Right ventricle myocardium inferior (tissue), 1 donor: ENCODE data around the gene OSTM1. TPM values are rescaled to one million over a fixed set of nuclear protein-coding genes. Genes with fewer than 3 reads are reported as not detected.
A peak's percentile ranks its signal among the peaks of the same experiment; 100 is the strongest.

Experiments
- ATAC-seq: fragments of 200-7000 bp; cut with Tn5 transposase; one replicate; pipeline ENCODE4 v1.9.1; 2020; ENCODE audit warnings: mild to moderate bottlenecking, moderate library complexity
- DNase-seq: peaks from one replicate; pipeline ENCODE4 v3.0.0; 2021; ENCODE audit errors: missing footprints
- intact Hi-C: fragments of 100-400 bp; cut with DNase I; formaldehyde crosslinking; loops from one replicate; pipeline ENCODE4 v1.11.0; 2022
- total RNA-seq: library from RNA; stranded (reverse); fragmentation: NEBNext Ultra II Directional; extraction: Animal tissue kit (Norgen Biotek cat#: 25700); gene quantifications from one replicate; pipeline ENCODE4 v1.2.1, GENCODE V29; 2021
- donor health status: DM: no; HTN: yes; CAD: no; lungs with severe emphysema.

Gene OSTM1
- total RNA-seq, 1 donor from 2014 or later = 34.8 TPM

DNA sequence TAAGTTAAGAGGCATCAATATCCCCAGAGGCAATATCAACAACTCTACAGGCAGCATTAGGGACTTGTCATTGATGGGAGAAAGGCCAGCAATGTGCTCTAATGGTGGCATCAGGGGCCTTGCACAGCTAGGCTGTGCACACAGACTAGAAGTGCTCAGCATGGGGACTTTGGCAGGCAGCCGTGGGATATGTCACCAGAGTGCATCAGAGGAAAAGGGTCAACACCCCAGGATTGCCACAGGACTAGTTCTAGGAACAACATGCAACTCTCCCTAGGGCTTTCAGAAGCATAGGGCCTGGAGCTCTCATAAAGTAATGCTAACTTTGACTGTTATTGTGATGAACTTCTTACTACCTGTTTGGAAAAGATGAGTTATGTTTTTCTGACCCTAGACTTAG, 32.2 kb upstream of the OSTM1 start:
- no peak for ATAC-seq
- no peak for DNase-seq
- intact Hi-C loops = no loop called here

DNA sequence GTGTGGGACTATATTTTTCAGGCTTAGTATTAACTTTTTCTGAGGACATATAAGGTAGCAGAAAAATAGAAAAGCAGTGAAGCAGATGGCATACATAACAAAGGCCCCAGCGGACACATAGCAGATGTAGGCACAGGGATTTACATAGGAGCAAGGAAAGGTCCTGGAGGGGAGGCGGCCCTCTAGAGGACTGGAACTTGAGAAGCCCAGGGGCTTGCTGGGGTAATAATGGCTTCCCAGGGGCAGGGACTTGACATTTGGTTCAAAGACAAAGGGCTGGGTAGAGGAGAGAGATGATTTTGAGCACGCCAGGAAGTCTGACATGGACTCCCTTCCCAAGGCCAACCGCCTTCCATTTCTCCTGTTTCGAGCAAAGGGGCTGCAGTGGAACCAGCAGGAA, 31.7 kb upstream of the OSTM1 start:
- ATAC-seq = no peak
- intact Hi-C loops = no loop called here
- DNase-seq = no peak

DNA sequence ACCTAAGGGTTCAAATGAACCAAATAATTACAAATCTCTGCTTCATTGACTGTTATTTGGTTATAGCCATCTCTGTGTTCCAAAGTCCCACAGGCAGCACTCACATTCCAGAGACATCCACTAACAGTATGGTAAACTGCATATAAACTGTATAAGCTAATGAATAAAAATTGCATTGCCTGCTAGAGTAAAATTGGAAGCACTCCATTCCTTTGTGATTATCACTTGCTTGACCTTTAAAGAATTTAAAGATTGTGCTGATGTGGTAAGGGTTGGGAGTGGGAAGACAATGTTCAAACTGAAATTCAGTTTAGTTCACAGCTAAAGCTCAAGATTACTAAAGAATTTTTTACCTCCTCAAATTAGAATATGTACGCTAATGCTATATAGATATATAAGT, 31.0 kb upstream of the OSTM1 start:
- DNase-seq (no peak), ATAC-seq (no peak)
- intact Hi-C loops = no loop called here

DNA sequence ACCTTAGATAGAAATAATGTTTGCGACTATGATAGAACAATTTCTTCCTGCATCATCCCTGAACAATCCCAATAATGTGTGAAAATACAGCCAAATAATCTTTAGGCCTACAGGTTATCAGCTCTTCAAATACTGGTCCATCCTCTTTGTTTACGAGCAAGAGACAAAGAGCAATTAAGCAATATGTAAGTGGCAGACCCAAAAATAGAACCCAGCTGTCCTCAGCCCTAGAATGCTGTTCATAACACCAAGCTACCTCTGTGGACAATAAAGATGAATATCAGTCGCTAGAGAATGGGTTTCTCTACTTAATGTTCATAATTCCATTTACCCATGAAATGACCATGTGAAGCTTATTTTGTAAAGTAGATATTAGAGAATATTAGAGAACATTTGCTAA, 28.4 kb upstream of the OSTM1 start:
- intact Hi-C loops = no loop called here
- no peak for DNase-seq
- ATAC-seq = no peak

DNA sequence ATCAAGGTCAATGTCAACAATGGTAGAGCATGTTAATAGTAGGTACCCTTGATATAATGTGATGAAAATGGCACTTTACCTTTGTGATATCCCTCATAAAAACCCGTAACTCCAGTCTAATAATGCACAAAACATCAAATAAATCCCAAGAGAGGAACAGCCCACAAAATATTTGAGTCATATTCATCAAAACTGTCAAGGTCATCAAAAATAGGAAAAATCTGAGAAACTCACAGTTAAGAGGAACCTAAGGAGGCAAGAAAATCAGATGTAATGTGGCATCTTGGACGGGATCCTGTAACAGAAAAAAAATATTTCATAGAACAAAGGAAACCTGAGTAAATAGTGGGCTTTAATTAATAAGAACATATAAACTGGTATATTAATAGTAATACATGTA, 25.5 kb upstream of the OSTM1 start:
- intact Hi-C loops = no loop called here
- ATAC-seq = no peak
- no peak for DNase-seq

DNA sequence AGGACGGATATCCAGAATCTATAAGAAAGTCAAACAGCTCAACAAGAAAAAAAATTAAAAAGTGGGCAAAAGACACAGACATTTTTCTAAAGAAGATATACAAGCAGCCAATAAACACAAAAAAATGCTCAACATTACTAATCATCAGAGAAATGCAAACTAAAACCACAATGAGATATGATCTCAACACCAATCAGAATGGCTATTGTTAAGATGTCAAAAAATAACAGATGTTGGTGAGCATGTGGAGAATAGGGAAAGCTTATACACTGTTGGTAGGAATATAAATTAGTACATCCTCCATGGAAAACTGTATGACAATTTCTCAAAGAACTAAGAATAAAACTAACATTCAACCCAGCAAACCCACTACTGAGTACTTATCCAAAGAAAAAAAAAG, 23.3 kb upstream of the OSTM1 start:
- intact Hi-C loops = no loop called here
- no peak for DNase-seq
- ATAC-seq = no peak

DNA sequence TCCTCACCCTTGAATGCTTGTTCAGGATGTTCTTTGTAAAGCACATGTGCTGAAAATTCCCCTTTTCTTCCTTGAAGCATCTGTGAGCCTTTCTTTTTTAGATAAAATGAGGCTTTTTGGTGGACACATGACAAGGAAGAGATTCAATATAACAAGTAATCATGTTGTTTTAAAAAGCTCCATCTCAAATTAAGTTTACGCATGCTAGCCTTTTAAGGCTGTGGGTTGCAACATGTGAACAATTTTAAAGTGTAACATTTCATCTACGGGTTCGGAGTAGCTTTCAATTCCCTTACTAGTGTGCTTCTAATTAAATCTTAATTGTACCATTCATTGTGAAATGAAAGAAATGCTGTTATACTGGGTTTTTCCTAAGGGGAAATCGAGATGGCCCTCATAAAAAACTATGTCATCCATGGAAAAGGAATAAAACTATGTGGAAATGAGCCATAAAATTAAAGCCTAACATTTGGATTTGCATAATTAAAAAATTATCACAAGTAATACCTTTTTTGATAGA, 19.3 kb upstream of the OSTM1 start:
- DNase-seq = no peak
- intact Hi-C loops = no loop called here
- ATAC-seq = no peak

DNA sequence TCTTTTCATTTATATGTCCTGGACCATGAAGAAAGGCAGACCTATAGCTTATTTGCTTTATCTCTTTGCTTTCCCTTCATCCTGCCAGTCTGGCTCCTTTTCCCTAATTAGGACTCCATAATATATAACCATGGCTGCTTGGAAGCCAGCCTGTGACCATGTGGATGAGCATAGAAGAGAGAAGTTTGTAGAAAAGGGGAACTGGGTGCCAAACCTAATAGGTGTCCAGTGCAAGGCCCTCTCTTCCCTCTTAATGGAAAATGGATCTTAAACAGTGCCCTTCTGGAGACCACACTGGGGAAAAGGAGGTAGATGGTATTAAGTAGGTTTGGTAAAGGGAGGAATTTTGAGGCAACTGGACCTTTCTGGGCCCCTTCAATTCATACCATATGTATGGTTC, 16.7 kb upstream of the OSTM1 start:
- DNase-seq = no peak
- intact Hi-C loops = no loop called here
- no peak for ATAC-seq

DNA sequence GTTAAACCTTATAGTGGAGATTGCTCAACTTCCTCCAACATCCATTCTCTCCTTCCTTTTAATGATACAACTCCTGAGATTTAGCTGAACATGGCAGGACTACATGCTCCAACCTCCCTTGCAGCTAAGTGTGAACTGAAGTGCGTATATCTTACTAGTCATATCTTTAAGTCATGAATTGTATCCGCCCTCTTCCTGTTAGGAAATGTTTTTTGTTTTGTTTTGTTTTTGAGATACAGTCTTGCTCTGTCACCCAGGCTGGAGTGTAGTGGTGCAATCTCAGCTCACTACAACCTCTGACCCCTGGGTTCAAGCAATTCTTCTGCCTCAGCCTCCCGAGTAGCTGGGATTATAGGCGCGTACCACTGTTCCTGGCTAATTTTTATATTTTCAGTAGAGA, 8.8 kb upstream of the OSTM1 start:
- ATAC-seq (no peak), DNase-seq (no peak)
- intact Hi-C loops = no loop called here

DNA sequence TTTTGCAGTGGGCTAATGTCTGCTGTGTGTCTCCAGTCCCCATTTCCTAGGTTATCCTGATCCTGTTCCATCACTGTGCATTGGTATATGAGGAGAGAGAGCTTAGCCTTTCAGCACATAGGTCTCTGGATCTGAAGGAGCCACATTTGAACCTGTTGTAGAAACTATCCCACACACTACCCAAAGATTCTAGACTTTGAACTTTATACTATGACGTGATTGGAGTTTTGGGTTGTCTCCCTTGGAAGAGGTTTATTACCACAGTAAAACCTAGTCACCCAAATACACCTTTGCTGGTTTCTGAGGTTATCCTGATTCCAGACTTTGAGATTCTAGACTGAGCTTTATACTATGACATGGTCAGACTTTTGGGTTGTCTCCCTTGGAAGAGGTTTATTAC, 8.0 kb upstream of the OSTM1 start:
- ATAC-seq (no peak), DNase-seq (no peak)
- intact Hi-C loops = no loop called here

DNA sequence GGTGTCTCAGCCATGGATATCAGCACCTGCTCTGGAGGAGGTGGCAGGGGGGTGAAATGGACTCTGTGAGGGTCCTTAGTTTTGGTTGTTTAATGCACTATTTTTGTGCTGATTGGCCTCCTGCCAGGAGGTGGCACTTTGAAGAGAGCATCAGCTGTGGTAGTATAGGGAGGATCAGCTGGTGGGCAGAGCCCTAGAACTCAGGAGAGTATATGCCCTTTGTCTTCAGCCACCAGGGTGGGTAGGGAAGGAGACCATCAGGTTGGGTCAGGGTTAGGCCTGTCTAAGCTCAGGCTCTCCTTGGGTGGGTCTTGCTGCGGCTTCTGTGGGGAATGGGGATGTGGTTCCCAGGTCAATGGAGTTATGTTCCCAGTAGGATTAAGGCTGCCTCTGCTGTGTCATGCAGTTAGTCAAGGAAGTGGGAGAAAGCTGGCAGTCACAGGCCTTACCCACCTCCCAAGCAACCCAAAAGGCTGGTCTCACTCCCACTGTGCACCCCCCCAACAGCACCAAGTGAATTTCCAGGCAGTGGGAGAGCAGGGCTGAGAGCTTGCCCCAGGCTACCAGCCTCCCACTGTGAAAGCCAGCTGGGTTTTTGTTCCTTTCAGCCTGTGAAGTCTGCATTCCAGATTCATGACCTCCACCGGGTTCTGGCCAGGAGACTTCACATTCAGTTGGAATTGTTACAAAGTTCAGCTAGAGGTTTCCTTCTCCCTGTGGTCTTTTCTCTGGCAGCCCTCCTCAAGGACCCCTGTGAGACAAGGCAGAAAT, 5.7 kb upstream of the OSTM1 start:
- ATAC-seq = no peak

DNA sequence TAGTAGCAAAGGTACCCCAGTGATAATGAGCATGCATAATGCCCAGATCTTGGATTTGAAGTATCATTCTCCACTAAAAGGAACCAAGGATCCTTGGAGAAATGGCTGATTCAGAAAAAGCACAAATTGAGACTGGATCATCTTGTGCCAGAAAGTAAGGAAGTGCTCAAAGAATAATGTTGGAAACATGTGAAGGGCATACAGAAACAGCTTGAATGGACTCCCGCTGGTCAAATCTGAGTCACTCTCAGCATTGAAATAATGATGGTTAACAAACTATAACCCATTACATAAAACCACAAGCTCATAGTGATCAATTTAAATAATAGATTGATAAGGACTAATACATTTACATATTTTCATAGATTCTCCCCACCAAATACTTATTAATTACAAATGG, 3.6 kb upstream of the OSTM1 start:
- DNase-seq = no peak
- no peak for ATAC-seq
- intact Hi-C loops = no loop called here

More for the DNA sequence above, 5.7 kb upstream of the OSTM1 start:
- no peak for DNase-seq
- intact Hi-C loops = no loop called here

DNA sequence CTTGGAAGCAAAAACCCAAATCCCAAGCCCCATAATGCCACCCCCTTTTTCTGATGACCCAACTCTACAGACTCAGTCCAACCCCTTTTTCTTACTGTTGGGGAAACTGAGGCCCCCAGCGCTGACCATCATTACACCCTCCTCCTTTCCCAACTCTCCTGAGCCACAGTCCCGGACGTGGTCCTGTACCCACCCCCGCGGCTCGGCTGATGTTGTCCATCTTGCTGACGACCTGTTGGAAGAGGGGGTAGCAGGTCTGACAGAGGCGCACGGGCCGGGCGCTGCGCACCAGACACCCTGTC, 533 bp downstream of the OSTM1 start:
- DNase-seq = no peak
- peak; percentile 32 for ATAC-seq
- intact Hi-C loops = no loop called here

DNA sequence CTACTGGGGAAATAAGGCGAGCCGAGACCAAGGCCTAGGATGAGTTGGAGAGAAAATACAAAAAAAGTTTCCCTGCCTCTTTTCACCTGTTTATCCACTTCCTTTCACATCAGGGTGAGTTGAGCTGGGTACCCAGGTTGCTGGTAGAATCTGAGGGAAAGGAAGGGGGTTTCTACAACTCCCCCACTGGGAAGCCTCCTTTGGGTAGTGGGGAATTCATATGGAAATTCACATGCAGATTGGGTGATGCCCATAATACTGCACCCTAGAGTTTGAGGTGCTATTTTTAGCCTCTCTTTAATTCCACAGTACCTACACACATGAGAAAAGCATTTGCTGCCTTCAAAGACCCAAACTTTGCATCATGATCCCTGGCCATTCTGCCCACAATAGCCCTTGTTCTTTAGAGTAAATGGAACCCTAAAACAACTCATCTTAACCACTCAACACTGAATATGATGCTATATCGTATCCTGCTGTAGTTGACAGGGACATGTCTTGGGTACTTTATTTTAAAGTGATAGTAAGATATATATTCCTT, 2.7 kb downstream of the OSTM1 start:
- ATAC-seq = no peak
- DNase-seq = no peak
- intact Hi-C loops = no loop called here

DNA sequence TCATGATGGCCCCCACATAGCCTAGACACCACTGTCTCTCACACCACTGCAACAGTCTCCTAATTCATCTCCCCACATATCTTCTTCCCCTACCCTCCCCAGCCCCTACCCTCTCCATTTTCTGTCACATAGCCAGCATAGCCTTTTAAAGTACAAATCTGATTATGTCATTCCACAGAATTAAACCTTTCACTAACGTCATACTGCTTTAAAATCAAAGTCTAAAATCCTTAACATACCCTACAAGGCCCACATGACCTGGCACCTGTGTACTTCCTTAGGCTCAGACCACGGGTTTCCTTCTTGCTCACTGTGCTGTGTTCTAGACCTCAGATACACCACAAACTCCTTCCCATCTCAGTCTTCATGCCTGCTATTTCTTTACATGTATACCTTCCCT, 5.9 kb downstream of the OSTM1 start:
- intact Hi-C loops = no loop called here
- DNase-seq (no peak), ATAC-seq (no peak)

DNA sequence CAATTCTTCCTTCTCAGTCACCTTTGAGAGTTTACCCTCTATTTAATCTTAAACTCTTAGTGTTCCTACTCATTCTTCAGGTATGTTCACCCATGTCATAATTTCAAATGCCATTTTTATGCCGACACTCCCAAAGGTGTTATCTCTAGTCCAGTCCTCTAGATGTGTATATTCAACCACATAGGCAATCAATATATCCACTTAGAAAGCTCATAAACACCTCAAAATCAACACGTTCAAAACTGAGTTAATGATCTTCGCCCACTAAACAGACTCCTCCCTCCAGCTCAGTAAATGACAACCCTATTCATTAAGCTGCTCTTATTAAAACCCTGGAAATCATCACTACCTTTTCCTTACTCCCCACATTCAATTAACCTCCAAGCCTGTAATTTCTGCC, 6.4 kb downstream of the OSTM1 start:
- DNase-seq (no peak), ATAC-seq (no peak)
- intact Hi-C loops = no loop called here

DNA sequence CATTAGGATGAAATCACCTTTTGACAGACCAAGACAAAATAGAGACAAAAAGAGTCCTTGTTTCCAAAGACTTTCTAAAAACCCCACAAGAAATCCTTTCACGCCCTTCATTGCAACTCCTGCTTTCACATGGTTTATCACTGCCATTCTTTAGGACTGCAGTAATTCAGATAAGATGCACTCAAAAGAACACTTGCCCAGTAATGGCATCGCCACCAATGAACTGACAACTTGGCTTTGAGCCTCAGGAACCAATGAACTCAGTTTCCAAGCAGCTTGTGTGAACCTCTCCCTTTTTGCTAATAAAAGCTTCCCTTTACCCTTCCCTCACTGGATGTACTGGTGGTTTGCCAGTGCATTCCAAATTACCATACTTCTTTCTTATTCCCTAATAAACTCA, 21.8 kb downstream of the OSTM1 start:
- no peak for DNase-seq
- ATAC-seq = no peak
- intact Hi-C loops = no loop called here

DNA sequence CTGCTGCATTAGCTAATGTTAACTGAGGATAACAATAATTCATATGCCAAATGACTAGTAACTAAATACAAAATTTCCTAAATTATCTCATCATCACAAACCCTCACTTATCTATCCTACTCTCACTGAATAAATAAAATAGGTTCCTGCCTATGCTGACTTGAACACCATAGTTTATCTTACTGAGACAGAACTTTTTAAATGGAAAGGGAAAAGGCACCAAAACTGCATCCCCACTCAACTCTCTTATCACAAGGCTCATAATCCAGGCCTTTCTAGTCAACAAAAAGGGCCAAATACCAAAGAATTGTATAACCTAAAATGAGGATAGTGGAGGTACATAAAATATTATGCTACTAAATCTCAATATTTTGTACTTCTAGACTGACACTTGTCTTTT, 23.1 kb downstream of the OSTM1 start:
- intact Hi-C loops = no loop called here
- no peak for ATAC-seq
- DNase-seq = no peak

DNA sequence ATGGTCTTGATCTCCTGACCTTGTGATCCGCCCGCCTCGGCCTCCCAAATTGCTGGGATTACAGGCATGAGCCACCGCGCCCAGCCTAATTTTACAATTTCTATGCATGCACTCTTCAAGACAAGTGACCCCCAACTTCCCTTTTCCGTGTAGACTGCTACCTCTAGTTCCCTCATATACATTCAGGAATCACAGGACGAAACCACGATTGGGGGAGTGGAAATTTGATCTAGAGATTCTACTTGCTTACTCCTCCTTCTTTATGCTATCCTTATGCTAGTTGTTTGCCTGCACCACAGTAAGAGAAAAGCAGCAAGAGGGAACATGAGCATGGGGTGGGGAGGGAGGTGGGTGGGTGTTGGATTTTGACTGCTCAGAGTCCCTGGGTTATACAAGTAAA, 34.9 kb downstream of the OSTM1 start:
- DNase-seq = no peak
- intact Hi-C loops = loop anchor here (10.0 kb wide), 1 partner anchor 55 kb away; no protein-coding TSS in a partner anchor
- ATAC-seq = no peak

DNA sequence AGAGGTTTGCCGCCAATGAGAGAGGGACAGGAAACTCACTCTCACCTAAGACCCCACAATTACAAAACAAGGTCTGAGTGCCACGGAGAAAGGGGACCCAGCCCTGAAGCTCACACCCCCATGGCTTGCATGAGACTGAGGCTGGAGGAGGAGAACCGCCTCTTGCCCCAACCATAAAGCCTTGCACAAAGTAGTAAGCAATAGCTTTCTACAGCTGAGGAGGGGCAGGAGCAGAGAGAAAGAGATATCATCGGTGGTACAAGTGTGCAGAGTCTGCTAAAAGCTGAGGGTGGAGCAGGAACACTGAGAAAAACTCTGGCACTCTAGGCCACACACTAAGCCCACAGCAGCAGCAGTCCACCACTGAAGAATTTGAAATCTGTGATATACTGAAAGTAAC, 37.7 kb downstream of the OSTM1 start:
- DNase-seq = no peak
- intact Hi-C loops = no loop called here
- ATAC-seq = no peak

DNA sequence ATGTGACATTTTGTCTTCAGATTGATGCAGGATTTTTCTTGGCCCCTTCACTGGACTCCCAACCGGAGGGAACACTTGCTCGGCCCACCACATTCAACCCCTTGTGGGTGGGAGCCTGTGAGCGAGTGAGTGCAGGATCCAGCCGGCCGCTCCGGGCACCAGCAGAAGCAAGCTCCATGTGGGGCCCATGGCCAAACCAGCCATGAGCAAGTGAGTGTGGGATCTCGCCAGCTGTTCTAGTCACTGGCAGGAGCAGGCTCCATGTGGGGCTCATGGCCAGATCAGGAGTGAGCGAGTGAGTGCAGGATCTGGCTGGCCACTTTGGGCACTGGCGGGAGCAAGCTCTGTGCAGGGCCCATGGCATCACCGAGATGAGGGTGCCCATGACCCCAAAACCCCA, 42.6 kb downstream of the OSTM1 start:
- intact Hi-C loops = no loop called here
- ATAC-seq (no peak), DNase-seq (no peak)
